ENCODE results near the gene TBC1D8.

Gene TBC1D8

DNA sequence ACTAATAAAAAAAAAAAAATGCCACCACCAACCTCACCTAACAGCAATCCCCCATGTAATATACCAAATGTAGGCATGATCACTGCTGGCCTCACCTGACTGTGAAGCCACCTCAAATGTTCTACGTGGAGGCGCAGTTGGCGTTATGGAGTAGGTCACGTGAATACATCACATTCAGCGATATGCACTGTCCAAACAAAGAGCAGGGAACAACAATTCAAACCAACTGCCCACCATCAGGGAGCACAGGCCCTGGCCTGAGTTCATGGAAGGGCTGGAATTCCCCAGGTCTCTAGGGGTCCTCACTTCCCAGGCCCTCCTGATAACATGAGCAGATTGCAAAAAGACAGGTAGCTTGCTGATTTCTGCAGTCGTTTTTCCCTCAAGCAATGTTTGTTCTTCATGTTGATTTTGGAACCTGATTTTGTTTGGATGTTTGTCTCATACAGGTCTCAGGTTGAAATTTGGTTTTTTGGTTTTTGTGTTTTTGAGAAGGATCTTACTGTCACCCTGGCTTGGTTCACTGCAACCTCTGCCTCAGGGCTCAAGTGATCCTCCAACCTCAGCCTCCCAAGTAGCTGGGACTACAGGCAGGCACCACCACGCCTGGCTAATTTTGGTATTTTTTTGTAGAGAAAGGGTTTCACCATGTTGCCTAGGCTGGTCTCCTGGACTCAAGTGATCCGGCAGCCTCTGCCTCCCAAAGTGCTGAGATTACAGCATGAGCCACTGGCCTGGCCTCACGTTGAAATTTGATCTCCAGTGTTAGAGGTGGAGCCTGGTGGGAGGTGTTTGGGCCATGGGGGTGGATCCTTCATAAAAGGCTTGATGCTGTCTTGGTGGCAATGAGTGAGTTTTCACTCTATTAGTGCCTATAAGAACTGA is 15.5 kb downstream of the TBC1D8 start:
- ATAC-seq, result no peak

DNA sequence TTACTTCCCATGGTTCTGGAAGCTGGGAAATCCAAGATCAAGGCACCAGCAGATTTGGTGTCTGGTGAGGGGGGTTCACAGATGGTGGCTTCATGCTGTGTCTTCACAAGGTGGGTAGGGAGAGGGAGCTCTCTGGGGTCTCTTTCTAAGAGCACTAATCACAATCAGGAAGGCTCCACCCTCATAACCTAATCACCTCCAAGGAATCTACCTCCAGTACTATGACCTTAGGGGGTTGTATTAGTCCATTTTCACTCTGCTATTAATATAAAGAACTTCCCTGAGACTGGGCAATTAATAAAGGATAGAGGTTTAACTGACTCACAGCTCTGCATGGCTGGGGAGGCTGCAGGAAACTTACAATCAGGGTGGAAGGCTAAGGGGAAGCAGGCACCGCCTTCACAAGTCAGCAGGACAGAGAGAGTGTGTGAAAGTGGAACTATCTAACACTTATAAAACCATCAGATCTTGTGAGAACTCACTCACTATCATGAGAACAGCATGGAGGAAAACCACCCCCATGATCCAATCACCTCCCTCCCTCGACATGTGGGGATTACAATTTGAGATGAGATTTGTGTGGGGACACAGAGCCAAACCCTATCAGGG is 17.6 kb downstream of the TBC1D8 start:
- TF ChIP-seq ZNF70 (CRISPR knock-in tag; IDR thresholded peaks at IDR 0.05), result peak; percentile 92
- TF ChIP-seq, protein P1, sequence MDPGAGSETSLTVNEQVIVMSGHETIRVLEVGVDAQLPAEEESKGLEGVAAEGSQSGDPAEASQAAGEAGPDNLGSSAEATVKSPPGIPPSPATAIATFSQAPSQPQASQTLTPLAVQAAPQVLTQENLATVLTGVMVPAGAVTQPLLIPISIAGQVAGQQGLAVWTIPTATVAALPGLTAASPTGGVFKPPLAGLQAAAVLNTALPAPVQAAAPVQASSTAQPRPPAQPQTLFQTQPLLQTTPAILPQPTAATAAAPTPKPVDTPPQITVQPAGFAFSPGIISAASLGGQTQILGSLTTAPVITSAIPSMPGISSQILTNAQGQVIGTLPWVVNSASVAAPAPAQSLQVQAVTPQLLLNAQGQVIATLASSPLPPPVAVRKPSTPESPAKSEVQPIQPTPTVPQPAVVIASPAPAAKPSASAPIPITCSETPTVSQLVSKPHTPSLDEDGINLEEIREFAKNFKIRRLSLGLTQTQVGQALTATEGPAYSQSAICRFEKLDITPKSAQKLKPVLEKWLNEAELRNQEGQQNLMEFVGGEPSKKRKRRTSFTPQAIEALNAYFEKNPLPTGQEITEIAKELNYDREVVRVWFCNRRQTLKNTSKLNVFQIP (CRISPR knock-in tag; IDR thresholded peaks at IDR 0.05; ENCODE audit: borderline replicate concordance, low read depth), result no peak
- no peak for ATAC-seq

More for the DNA sequence above, 15.5 kb downstream of the TBC1D8 start:
- TF ChIP-seq, protein P2, sequence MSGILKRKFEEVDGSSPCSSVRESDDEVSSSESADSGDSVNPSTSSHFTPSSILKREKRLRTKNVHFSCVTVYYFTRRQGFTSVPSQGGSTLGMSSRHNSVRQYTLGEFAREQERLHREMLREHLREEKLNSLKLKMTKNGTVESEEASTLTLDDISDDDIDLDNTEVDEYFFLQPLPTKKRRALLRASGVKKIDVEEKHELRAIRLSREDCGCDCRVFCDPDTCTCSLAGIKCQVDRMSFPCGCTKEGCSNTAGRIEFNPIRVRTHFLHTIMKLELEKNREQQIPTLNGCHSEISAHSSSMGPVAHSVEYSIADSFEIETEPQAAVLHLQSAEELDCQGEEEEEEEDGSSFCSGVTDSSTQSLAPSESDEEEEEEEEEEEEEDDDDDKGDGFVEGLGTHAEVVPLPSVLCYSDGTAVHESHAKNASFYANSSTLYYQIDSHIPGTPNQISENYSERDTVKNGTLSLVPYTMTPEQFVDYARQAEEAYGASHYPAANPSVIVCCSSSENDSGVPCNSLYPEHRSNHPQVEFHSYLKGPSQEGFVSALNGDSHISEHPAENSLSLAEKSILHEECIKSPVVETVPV (CRISPR knock-in tag; IDR thresholded peaks at IDR 0.05), result no peak
- no peak for TF ChIP-seq ZNF565 (CRISPR knock-in tag; conservative IDR thresholded peaks at IDR 0.05; ENCODE audit: low read depth)
- TF ChIP-seq ZNF8 (CRISPR knock-in tag; IDR thresholded peaks at IDR 0.05), result no peak
- TF ChIP-seq OSR1 (CRISPR knock-in tag; IDR thresholded peaks at IDR 0.05), result no peak
- no peak for TF ChIP-seq GLIS3 (CRISPR knock-in tag; IDR thresholded peaks at IDR 0.05)
- TF ChIP-seq, protein P1 (CRISPR knock-in tag; IDR thresholded peaks at IDR 0.05; ENCODE audit: borderline replicate concordance, low read depth), result no peak
- TF ChIP-seq TCF4 (CRISPR knock-in tag; IDR thresholded peaks at IDR 0.05; ENCODE audit: borderline replicate concordance), result no peak
- no peak for TF ChIP-seq PPARA (CRISPR knock-in tag; IDR thresholded peaks at IDR 0.05; ENCODE audit: borderline replicate concordance)
- TF ChIP-seq, protein P3, sequence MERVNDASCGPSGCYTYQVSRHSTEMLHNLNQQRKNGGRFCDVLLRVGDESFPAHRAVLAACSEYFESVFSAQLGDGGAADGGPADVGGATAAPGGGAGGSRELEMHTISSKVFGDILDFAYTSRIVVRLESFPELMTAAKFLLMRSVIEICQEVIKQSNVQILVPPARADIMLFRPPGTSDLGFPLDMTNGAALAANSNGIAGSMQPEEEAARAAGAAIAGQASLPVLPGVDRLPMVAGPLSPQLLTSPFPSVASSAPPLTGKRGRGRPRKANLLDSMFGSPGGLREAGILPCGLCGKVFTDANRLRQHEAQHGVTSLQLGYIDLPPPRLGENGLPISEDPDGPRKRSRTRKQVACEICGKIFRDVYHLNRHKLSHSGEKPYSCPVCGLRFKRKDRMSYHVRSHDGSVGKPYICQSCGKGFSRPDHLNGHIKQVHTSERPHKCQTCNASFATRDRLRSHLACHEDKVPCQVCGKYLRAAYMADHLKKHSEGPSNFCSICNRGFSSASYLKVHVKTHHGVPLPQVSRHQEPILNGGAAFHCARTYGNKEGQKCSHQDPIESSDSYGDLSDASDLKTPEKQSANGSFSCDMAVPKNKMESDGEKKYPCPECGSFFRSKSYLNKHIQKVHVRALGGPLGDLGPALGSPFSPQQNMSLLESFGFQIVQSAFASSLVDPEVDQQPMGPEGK (CRISPR knock-in tag; IDR thresholded peaks at IDR 0.05; ENCODE audit: borderline replicate concordance), result no peak
- no peak for TF ChIP-seq TOX (CRISPR knock-in tag; IDR thresholded peaks at IDR 0.05; ENCODE audit: borderline replicate concordance)
- no peak for TF ChIP-seq ZC3H10 (CRISPR knock-in tag; IDR thresholded peaks at IDR 0.05)
- no peak for TF ChIP-seq ZFP3 (CRISPR knock-in tag; IDR thresholded peaks at IDR 0.05)
- TF ChIP-seq SNAI2 (CRISPR knock-in tag; IDR thresholded peaks at IDR 0.05), result no peak
- TF ChIP-seq, protein P4, sequence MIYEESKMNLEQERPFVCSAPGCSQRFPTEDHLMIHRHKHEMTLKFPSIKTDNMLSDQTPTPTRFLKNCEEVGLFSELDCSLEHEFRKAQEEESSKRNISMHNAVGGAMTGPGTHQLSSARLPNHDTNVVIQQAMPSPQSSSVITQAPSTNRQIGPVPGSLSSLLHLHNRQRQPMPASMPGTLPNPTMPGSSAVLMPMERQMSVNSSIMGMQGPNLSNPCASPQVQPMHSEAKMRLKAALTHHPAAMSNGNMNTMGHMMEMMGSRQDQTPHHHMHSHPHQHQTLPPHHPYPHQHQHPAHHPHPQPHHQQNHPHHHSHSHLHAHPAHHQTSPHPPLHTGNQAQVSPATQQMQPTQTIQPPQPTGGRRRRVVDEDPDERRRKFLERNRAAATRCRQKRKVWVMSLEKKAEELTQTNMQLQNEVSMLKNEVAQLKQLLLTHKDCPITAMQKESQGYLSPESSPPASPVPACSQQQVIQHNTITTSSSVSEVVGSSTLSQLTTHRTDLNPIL (CRISPR knock-in tag; IDR thresholded peaks at IDR 0.05; ENCODE audit: low read depth), result no peak
- TF ChIP-seq ESRRG (CRISPR knock-in tag; IDR thresholded peaks at IDR 0.05), result no peak
- TF ChIP-seq ZNF70 (CRISPR knock-in tag; IDR thresholded peaks at IDR 0.05), result no peak

DNA sequence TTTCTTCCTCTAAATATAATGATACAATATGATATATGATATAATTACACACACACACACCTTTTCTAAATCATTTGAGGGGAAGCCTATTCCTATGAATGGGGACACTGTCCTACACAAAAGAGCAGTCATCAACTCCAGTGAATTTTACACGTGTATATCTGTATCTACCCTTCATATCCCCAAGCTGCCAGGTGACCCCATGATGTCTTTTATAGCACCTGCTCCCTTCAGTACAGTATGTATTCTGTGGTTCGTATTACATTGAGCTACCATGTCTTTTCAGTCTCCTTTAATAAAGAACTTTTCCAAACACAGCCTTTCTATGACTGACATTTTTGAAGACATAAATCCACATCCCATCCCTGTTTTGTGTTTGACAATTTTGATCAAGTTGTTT is 19.0 kb downstream of the TBC1D8 start:
- TF ChIP-seq BACH2 (CRISPR knock-in tag; IDR thresholded peaks at IDR 0.05; ENCODE audit: borderline replicate concordance), result no peak
- no peak for TF ChIP-seq SNAI2 (CRISPR knock-in tag; IDR thresholded peaks at IDR 0.05)
- TF ChIP-seq, protein P1 (CRISPR knock-in tag; IDR thresholded peaks at IDR 0.05; ENCODE audit: borderline replicate concordance, low read depth), result no peak
- TF ChIP-seq ZNF8 (CRISPR knock-in tag; IDR thresholded peaks at IDR 0.05), result no peak
- TF ChIP-seq, protein P4 (CRISPR knock-in tag; IDR thresholded peaks at IDR 0.05; ENCODE audit: low read depth), result no peak
- TF ChIP-seq GLIS3 (CRISPR knock-in tag; IDR thresholded peaks at IDR 0.05), result no peak
- TF ChIP-seq PPARA (CRISPR knock-in tag; IDR thresholded peaks at IDR 0.05; ENCODE audit: borderline replicate concordance), result no peak
- TF ChIP-seq ZNF565 (CRISPR knock-in tag; conservative IDR thresholded peaks at IDR 0.05; ENCODE audit: low read depth), result no peak
- no peak for TF ChIP-seq ZC3H10 (CRISPR knock-in tag; IDR thresholded peaks at IDR 0.05)
- TF ChIP-seq TOX (CRISPR knock-in tag; IDR thresholded peaks at IDR 0.05; ENCODE audit: borderline replicate concordance), result no peak
- TF ChIP-seq, protein P3 (CRISPR knock-in tag; IDR thresholded peaks at IDR 0.05; ENCODE audit: borderline replicate concordance), result no peak

More for the DNA sequence above, 19.0 kb downstream of the TBC1D8 start:
- no peak for ATAC-seq

Measured in SK-N-SH treated with all-trans-retinoic acid at 6 μM for 48 hours (cell line).